NB4 (cell line): ENCODE measurements around the gene COLQ.

ENCODE experiments used
- CTCF ChIP-seq: IDR thresholded peaks from one replicate; pipeline ENCODE4 v1.5.1; 2012; ENCODE audit warnings: low read depth, low read length
- MAX ChIP-seq: IDR thresholded peaks from 2 replicates; pipeline ENCODE4 v1.6.1; 2011; ENCODE audit warnings: low read depth, low read length
- MYC ChIP-seq: IDR thresholded peaks from 2 replicates; pipeline ENCODE4 v1.6.1; 2011; ENCODE audit warnings: low read depth, low read length
- POLR2A ChIP-seq: IDR thresholded peaks from 2 replicates; pipeline ENCODE4 v1.6.1; 2011; ENCODE audit warnings: mild to moderate bottlenecking; ENCODE audit not compliant: insufficient read length; ENCODE audit errors: extremely low read depth

GRCh38 chr3:15467227-15468181 lies 54.0 kb downstream of the COLQ start:
- TF ChIP-seq CTCF (no peak), POLR2A (no peak), MAX (no peak), MYC (no peak)
